Esophagus (tissue), 2 donors: ENCODE measurements around the gene HDHD2. TPM values are rescaled to one million over a fixed set of nuclear protein-coding genes. Genes with fewer than 3 reads are reported as not detected.

ENCODE experiments used
- H3K27ac ChIP-seq, 2 donors: one replicate each; pipeline ENCODE4 v1.5.1; 2013; ENCODE audit warnings: low read depth in 2 of 2, mild to moderate bottlenecking in 2 of 2, inconsistent platforms in 1 of 2, low read length in 1 of 2, moderate library complexity in 1 of 2
- H3K27me3 ChIP-seq, 2 donors: one replicate each; pipeline ENCODE4 v1.6.1; 2013; ENCODE audit warnings: low read length in 2 of 2, control low read depth in 1 of 2, mild to moderate bottlenecking in 1 of 2; ENCODE audit not compliant: insufficient read depth in 2 of 2, control insufficient read depth in 1 of 2
- H3K36me3 ChIP-seq, 2 donors: one replicate each; pipeline ENCODE4 v1.6.1; 2013; ENCODE audit warnings: low read length in 1 of 2; ENCODE audit not compliant: control insufficient read depth in 2 of 2, insufficient read depth in 2 of 2
- H3K4me1 ChIP-seq, 2 donors: one replicate each; pipeline ENCODE4 v1.6.1; 2013; ENCODE audit warnings: low read length in 1 of 2; ENCODE audit not compliant: control insufficient read depth in 2 of 2, insufficient read depth in 2 of 2
- H3K4me3 ChIP-seq, 2 donors: one replicate each; pipeline ENCODE4 v1.5.1; 2013; ENCODE audit warnings: low read length in 2 of 2, mild to moderate bottlenecking in 2 of 2, low read depth in 1 of 2, moderate library complexity in 1 of 2
- H3K9me3 ChIP-seq, 2 donors: one replicate each; pipeline ENCODE4 v1.6.1; 2013; ENCODE audit warnings: mild to moderate bottlenecking in 2 of 2, low read depth in 1 of 2, low read length in 1 of 2, moderate library complexity in 1 of 2; ENCODE audit not compliant: control insufficient read depth in 2 of 2, insufficient read depth in 1 of 2
- WGBS, 2 donors: extraction: QIAGEN DNeasy Blood & Tissue Kit; methylation state at CpG; one replicate each; pipeline ENCODE4 v1.1.7; 2013; 5-methylcytosine and 5-hydroxymethylcytosine counted together
- polyA plus RNA-seq, 2 donors: library from polyadenylated mRNA; stranded (reverse); fragments of 200-250 nt; gene quantifications; one replicate each; pipeline ENCODE4 v1.2.3, GENCODE V29; 2013
- donor health status: healthy with polysubstance abuse.
- donor health status: Bipolar disorder and iron deficiency.

HDHD2 gene
- polyA plus RNA-seq, 2 donors: 13.1 to 13.9 TPM

DNA sequence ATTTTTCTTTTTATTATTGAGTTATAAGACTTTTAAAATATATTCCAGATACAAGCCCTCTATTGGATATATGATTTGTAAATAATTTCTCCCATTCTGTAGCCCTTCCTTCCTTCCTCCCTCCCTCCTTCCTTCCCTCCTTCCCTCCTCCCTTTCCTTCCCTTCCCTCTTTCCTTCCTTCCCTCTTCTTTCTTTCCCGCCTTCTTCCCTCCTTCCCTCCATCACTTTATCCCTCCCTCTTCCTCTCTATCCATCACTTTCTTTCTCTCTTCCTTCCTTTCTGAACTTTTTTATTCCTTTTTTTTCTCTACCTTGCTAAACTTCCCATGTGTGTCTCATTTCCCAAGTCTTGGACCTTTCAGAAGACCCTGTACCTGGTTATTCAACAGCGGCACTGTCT lies 69.4 kb downstream of the HDHD2 start:
- no peak overlapping the region for H3K27ac ChIP-seq
- 95 to 97% methylated on average over 2 of the region's 2 CpGs for WGBS, 2 donors
- no peaks in the 10 kb centered on the region for H3K9me3 ChIP-seq
- no peaks in the 10 kb centered on the region for H3K36me3 ChIP-seq
- no peaks in the 10 kb centered on the region for H3K4me1 ChIP-seq
- no peak overlapping the region for H3K4me3 ChIP-seq
- H3K27me3 ChIP-seq: no peaks in the 10 kb centered on the region

GRCh38 chr18:47077111-47077510 lies 73.2 kb downstream of the HDHD2 start:
- H3K27me3 ChIP-seq: no peaks in the 10 kb centered on the region
- H3K4me3 ChIP-seq: no peak overlapping the region
- H3K27ac ChIP-seq: no peak overlapping the region
- H3K36me3 ChIP-seq: no peaks in the 10 kb centered on the region
- no peaks in the 10 kb centered on the region for H3K9me3 ChIP-seq
- 88 to 90% methylated on average over 7 of the region's 7 CpGs for WGBS, 2 donors
- H3K4me1 ChIP-seq: no peaks in the 10 kb centered on the region

DNA sequence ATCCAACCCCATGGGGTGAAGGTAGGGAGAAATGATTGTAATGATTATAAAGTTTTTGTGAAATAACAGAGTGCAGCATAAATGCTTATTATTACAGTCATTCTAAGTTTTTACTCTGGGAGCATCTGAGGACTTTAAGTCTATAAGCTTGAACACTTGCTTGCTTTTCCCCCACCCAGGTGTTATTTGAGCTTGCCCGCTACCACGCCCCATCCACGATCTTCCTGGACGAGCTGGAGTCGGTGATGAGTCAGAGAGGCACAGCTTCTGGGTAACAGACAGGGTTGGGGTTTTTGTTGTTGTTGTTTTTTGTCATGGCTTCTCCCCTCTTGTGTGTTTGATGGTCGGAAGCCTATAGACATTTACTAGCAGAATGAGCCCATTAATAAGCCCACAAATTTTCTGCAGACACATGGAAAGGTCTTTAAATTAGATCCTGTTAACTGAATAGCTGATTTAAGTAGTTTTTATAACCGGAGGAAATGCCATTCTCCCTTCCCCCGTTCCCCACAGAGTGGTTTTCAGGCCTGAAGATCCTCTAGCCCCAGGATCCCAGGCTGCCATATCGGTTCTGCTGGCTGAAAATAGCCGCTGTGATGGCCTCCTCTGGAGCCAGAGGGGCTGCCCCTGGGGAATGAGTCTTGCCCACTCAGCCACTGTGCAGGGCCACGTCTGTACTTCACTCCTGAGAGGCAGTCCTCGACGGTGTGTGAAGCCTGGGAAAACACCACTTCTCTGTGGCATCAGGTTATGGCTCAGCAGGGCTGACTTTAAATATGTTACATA lies 75.0 kb downstream of the HDHD2 start:
- no peaks in the 10 kb centered on the region for H3K4me1 ChIP-seq
- H3K36me3 ChIP-seq: no peaks in the 10 kb centered on the region
- WGBS, 2 donors: 64 to 71% methylated on average over 13 of the region's 13 CpGs
- no peak overlapping the region for H3K4me3 ChIP-seq
- H3K27ac ChIP-seq: no peak overlapping the region
- H3K9me3 ChIP-seq: no peaks in the 10 kb centered on the region
- H3K27me3 ChIP-seq: no peaks in the 10 kb centered on the region

- Histone ChIP-seq H3K27ac (no peak overlapping the region), H3K36me3 (no peaks in the 10 kb centered on the region), H3K4me1 (no peaks in the 10 kb centered on the region), H3K27me3 (no peaks in the 10 kb centered on the region), H3K4me3 (no peak overlapping the region), H3K9me3 (no peaks in the 10 kb centered on the region)
- 65 to 68% methylated on average over 3 of the region's 3 CpGs for WGBS, 2 donors
These were observed 82.7 kb downstream of the HDHD2 start for GRCh38 chr18:47067648-47068047.

GRCh38 chr18:47063096-47063495 lies 87.2 kb downstream of the HDHD2 start:
- Histone ChIP-seq H3K27me3 (no peaks in the 10 kb centered on the region), H3K4me3 (no peak overlapping the region), H3K27ac (no peak overlapping the region), H3K4me1 (no peaks in the 10 kb centered on the region), H3K9me3 (no peaks in the 10 kb centered on the region), H3K36me3 (no peaks in the 10 kb centered on the region)
- WGBS, 2 donors: 93% methylated on average over 8 of the region's 8 CpGs

DNA sequence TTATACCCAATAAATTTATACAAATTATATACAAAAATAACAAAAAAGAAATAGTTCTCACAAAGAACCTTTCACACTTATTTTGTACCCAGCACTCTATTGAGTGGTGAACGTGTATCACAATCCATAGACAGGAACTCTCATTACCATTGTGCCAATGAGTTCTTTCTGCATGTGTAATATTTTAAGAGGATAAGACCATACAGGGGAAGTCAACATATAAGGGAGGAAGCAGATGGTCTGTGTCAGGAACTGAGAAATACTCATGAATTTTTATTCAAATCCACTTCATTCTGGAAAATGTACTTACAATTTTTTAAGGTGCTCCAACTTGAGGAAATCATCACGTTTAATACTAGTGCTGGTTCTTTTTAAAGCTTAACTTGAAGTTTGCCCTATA lies 87.8 kb downstream of the HDHD2 start:
- Histone ChIP-seq H3K9me3 (no peaks in the 10 kb centered on the region), H3K4me1 (no peaks in the 10 kb centered on the region), H3K27me3 (no peaks in the 10 kb centered on the region), H3K27ac (no peak overlapping the region), H3K4me3 (no peak overlapping the region), H3K36me3 (no peaks in the 10 kb centered on the region)
- WGBS, 2 donors: 55 to 58% methylated on average over 2 of the region's 2 CpGs

Other genes starting within 250 kb of the HDHD2 start
- gene PIAS2, start 233.0 kb downstream of the HDHD2 start, polyA plus RNA-seq: 1 to 10 TPM; 2.3 to 3.8 TPM
- 1 to 10 TPM; 1.2 to 2.2 TPM for gene KATNAL2, start 232.9 kb downstream of the HDHD2 start, polyA plus RNA-seq
- not detected for gene ELOA2, start 114.9 kb downstream of the HDHD2 start, polyA plus RNA-seq
- 10 to 100 TPM in 1 of 2 donors, 1 to 10 TPM in 1; 8.8 to 10.6 TPM for gene IER3IP1, start 25.9 kb upstream of the HDHD2 start, polyA plus RNA-seq
- not detected for gene SKOR2, start 101.2 kb upstream of the HDHD2 start, polyA plus RNA-seq